K562 (cell line): ENCODE data around the gene MOCS3. TPM values are rescaled to one million over a fixed set of nuclear protein-coding genes. Genes with fewer than 3 reads are reported as not detected.

Experiments
- BACH1 ChIP-seq: fragments of 200-800 bp; sonication (Bioruptor generic); IDR thresholded peaks from 2 replicates; pipeline ENCODE4 v1.6.1; 2016; ENCODE audit warnings: missing genetic modification characterization, missing compliant biosample characterization
- BCOR ChIP-seq: fragments of 450-650 bp; IDR thresholded peaks from 2 replicates; pipeline ENCODE4 v1.6.1; 2016
- BHLHE40 ChIP-seq: IDR thresholded peaks from 2 replicates; pipeline ENCODE4 v1.6.1; 2011; ENCODE audit warnings: low read length, improper control_type of control experiment
- CHAMP1 ChIP-seq: fragments of 450-650 bp; IDR thresholded peaks from 2 replicates; pipeline ENCODE4 v1.6.1; 2016; ENCODE audit warnings: mild to moderate bottlenecking
- ELF4 ChIP-seq: fragments of 450-650 bp; formaldehyde crosslinking; IDR thresholded peaks from 2 replicates; pipeline ENCODE4 v1.4.0; 2022; ENCODE audit warnings: missing genetic modification characterization
- GTF2B ChIP-seq: IDR thresholded peaks from 2 replicates; pipeline ENCODE4 v1.6.1; 2011; ENCODE audit not compliant: insufficient read length; ENCODE audit errors: extremely low read depth
- KDM1A ChIP-seq, 2 experiments: fragments of 450-650 bp; IDR thresholded peaks; 2 replicates each; pipeline ENCODE4 v1.6.1; 2016; ENCODE audit warnings: mild to moderate bottlenecking in 2 of 2
- PHTF2 ChIP-seq: fragments of 250-450 bp; sonication (Bioruptor Pico); IDR thresholded peaks from 2 replicates; pipeline ENCODE4 v1.5.0; 2021; ENCODE audit warnings: mild to moderate bottlenecking
- SIN3A ChIP-seq, 2 experiments: fragments of 150-350 bp in 1 of 2; IDR thresholded peaks; 2 replicates each; pipeline ENCODE4 v1.6.1; 2011 to 2016; ENCODE audit warnings: borderline replicate concordance in 2 of 2, low read depth in 2 of 2, low read length in 2 of 2, mild to moderate bottlenecking in 2 of 2, moderate library complexity in 2 of 2; ENCODE audit not compliant: control insufficient read depth in 1 of 2
- SMAD1 ChIP-seq: fragments of 150-350 bp; IDR thresholded peaks from 2 replicates; pipeline ENCODE4 v1.6.1; 2014; ENCODE audit warnings: low read length, low read depth; ENCODE audit not compliant: partially characterized antibody
- SMARCA4 ChIP-seq: fragments of 450-650 bp; IDR thresholded peaks from 2 replicates; pipeline ENCODE4 v1.6.1; 2016
- ZBTB1 ChIP-seq: sonication (generic); formaldehyde crosslinking; IDR thresholded peaks from 2 replicates; pipeline ENCODE4 v1.8.1; 2023; ENCODE audit warnings: missing genetic modification reagents, low read depth, mild to moderate bottlenecking, borderline replicate concordance
- ZBTB40 ChIP-seq, 2 experiments: fragments of 450-650 bp in 1 of 2; sonication (generic) in 1 of 2; formaldehyde crosslinking in 1 of 2; IDR thresholded peaks; 2 replicates each; pipeline versions ENCODE4 v1.7.1 to v1.9.0; 2016 to 2022; ENCODE audit warnings: inconsistent platforms in 1 of 2, mild to moderate bottlenecking in 1 of 2, missing genetic modification reagents in 1 of 2
- ZEB2 ChIP-seq: fragments of 450-650 bp; IDR thresholded peaks from 2 replicates; pipeline ENCODE4 v1.6.1; 2016
- ZNF561 ChIP-seq: fragments of 450-650 bp; formaldehyde crosslinking; conservative IDR thresholded peaks from 2 replicates; pipeline ENCODE4 v1.4.0; 2020; ENCODE audit warnings: mild to moderate bottlenecking, moderate library complexity
- polyA plus RNA-seq, 8 experiments: library from polyadenylated mRNA; depleted of rRNA in 4 of 8; stranded (reverse) in 5 of 8; unstranded in 3 of 8; fragments of >200 nt; fragmentation: Nextera tagmentation in 2 of 8; fragmentation: Illumina TruSeq in 1 of 8; extraction: Ambion mirVana in 2 of 8; extraction: Trizol in 1 of 8; gene quantifications; 2 replicates each; pipeline versions ENCODE4 v1.2.1 to v1.2.3, GENCODE V29; 2011 to 2014; ENCODE audit warnings: inconsistent platforms in 1 of 8, missing spikeins in 1 of 8
- total RNA-seq, 7 experiments: library from RNA; depleted of rRNA in 6 of 7; stranded (reverse); fragments of >200 nt in 6 of 7; fragmentation: Illumina TruSeq in 2 of 7; extraction: Trizol in 2 of 7; gene quantifications; 2 replicates each; pipeline versions ENCODE4 v1.2.1 to v1.2.3, GENCODE V29; 2011 to 2021; ENCODE audit warnings: low replicate concordance in 1 of 7

Gene MOCS3
- total and polyA plus RNA-seq, 9 of the 15 experiments (the other 6 are each of a cell fraction or from before 2014, with no cell fraction given): 0.70 to 6.2 (median 2.9) TPM

GRCh38 chr20:50931306-50932015 lies 27.2 kb upstream of the MOCS3 start, which contains the start of gene ADNP (continued):
- TF ChIP-seq ZBTB40 (IDR thresholded peaks at IDR 0.05) (peak; percentile 81), ZBTB40 (CRISPR knock-in tag; IDR thresholded peaks at IDR 0.05) (peak; percentile 54; the same call in 1 of the 2 replicates), ZNF561 (no peak), CHAMP1 (peak; percentile 61; the same call in 1 of the 2 replicates), SMAD1 (peak; percentile 87), SMARCA4 (no peak), ZBTB1 (peak; percentile 83; the same call in 1 of the 2 replicates), ZEB2 (no peak), BHLHE40 (peak; percentile 81), BACH1 (tag) (no peak), BCOR (peak; percentile 39; the same call in 1 of the 2 replicates), KDM1A (IDR thresholded peaks at IDR 0.05) (no peak), PHTF2 (no peak), GTF2B (no peak), ELF4 (no peak; the same call in 1 of the 2 replicates), SIN3A (IDR thresholded peaks at IDR 0.05; ENCODE audit: borderline replicate concordance in 2 of 2, control insufficient read depth in 1 of 2, low read depth in 2 of 2, low read length in 2 of 2) (peak; percentile 86 to 90)
